Activated CD8-positive, alpha-beta T cell treated with anti-CD3 and anti-CD28 coated beads for 36 hours (primary cell): ENCODE results near the gene BLM. TPM values are rescaled to one million over a fixed set of nuclear protein-coding genes. Genes with fewer than 3 reads are reported as not detected.

Experiments used
- ATAC-seq: fragments of 200-7000 bp; cut with Tn5 transposase; one replicate; pipeline ENCODE4 v1.10.0; 2021; ENCODE audit warnings: mild to moderate bottlenecking, moderate library complexity
- CTCF ChIA-PET: fragments of 350-600 bp; sonication (Branson Sonifier 250); formaldehyde crosslinking; loops from one replicate; lab custom pipeline; 2021; ENCODE audit warnings: antibody characterized with exemption; lab: Charles Lee
- POLR2A ChIA-PET: fragments of 350-600 bp; sonication (Branson Sonifier 250); formaldehyde crosslinking; loops from one replicate; lab custom pipeline; 2021; ENCODE audit warnings: antibody characterized with exemption; lab: Charles Lee
- DNase-seq: peaks from one replicate; pipeline ENCODE4 v3.0.0-alpha.2; 2020
- H3K27ac Mint-ChIP-seq: one replicate; pipeline ENCODE4 v1.8.0; 2021; ENCODE audit warnings: mild to moderate bottlenecking, mixed read lengths
- H3K27me3 Mint-ChIP-seq: one replicate; pipeline ENCODE4 v1.8.0; 2021; ENCODE audit warnings: mixed read lengths
- H3K36me3 Mint-ChIP-seq: one replicate; pipeline ENCODE4 v1.8.0; 2021; ENCODE audit warnings: low read depth, mixed read lengths
- H3K4me1 Mint-ChIP-seq: one replicate; pipeline ENCODE4 v1.8.0; 2021; ENCODE audit warnings: low read depth, mixed read lengths
- H3K4me3 Mint-ChIP-seq: one replicate; pipeline ENCODE4 v1.8.0; 2021; ENCODE audit warnings: mild to moderate bottlenecking, moderate library complexity, mixed read lengths
- H3K9me3 Mint-ChIP-seq: one replicate; pipeline ENCODE4 v1.8.0; 2021; ENCODE audit warnings: mixed read lengths
- CTCF ChIP-seq: fragments of 200-600 bp; IDR thresholded peaks from one replicate; pipeline ENCODE4 v1.8.0; 2022; ENCODE audit warnings: antibody characterized with exemption, mild to moderate bottlenecking
- intact Hi-C: fragments of 100-400 bp; cut with micrococcal nuclease; formaldehyde crosslinking; loops from one replicate; pipeline ENCODE4 v1.10.0; 2022
- total RNA-seq, 2 experiments: library from RNA; stranded (reverse); gene quantifications; one replicate each; pipeline ENCODE4 v1.2.3, GENCODE V29; 2021

Gene BLM
- total RNA-seq, 2 experiments from 2014 or later = 45.2 to 53.6 TPM

- H3K27me3 Mint-ChIP-seq = no peaks in the 10 kb centered on the region
- POLR2A ChIA-PET = interaction anchor here (0.7 to 1.1 kb wide), 3 partner anchors 58 to 120 kb away, joined by 3 read pairs; partner anchors contain the start of gene FES
- intact Hi-C loops = no loop called here
Observed at GRCh38 chr15:90763366-90764099, 46.4 kb downstream of the BLM start.

DNA sequence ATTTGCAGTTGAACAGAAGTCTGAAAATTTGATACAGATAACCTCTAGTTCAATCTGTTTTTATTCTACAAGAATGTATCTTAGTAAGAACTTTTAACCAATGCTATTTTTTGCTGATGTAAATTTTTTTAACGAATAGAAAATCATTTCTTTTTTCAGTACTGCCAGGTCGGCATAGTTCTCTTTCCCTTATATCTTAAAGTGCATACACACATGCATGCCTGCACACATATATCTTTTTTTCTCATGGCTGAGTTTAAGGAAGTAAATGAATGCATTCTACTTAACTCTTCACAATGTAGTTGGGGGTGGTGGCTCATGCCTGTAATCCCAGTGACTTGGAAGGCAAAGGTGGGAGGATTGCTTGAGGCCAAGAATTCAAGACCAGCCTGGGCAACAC lies 48.4 kb downstream of the BLM start:
- TF ChIP-seq CTCF = no peak
- CTCF ChIA-PET = no interaction called here
- Mint-ChIP-seq H3K4me3 (no peak overlapping the region), H3K27ac (no peak overlapping the region), H3K27me3 (no peaks in the 10 kb centered on the region), H3K9me3 (no peaks in the 10 kb centered on the region), H3K4me1 (no peaks in the 10 kb centered on the region), H3K36me3 (peaks cover 50% of the 10 kb centered on the region)
- intact Hi-C loops = no loop called here
- POLR2A ChIA-PET = no interaction called here
- ATAC-seq (no peak), DNase-seq (no peak)

More at GRCh38 chr15:90763366-90764099, 46.4 kb downstream of the BLM start:
- no peak for TF ChIP-seq CTCF
- Mint-ChIP-seq H3K4me1 (no peaks in the 10 kb centered on the region), H3K9me3 (no peaks in the 10 kb centered on the region), H3K4me3 (no peak overlapping the region), H3K36me3 (peaks cover 42% of the 10 kb centered on the region), H3K27ac (no peak overlapping the region)
- CTCF ChIA-PET = interaction anchor here (1.2 to 2.1 kb wide), 2 partner anchors 116 to 123 kb away, joined by 3 to 8 read pairs; no protein-coding TSS in a partner anchor
- no peak for ATAC-seq
- DNase-seq = no peak

DNA sequence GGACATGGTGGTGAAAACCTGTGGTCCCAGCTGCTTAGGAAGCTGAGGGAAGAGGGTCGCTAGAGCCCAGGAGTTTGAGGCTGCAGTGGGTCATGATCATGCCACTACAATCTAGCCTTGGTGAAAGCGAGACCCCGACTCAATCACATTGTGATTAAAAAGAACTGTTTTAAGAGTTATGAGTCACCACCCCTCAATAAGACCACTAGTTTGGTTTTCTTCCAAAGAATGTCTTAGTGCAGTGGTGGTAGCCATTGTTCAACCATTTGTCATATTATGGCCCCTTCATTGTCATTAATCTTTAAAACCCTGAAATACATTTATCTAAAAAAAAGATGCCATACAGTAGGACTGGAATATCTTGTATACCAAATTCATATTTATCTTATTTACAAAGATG lies 48.8 kb downstream of the BLM start:
- DNase-seq (no peak), ATAC-seq (no peak)
- TF ChIP-seq CTCF = no peak
- Mint-ChIP-seq H3K36me3 (peaks cover 49% of the 10 kb centered on the region), H3K27ac (no peak overlapping the region), H3K4me1 (no peaks in the 10 kb centered on the region), H3K4me3 (no peak overlapping the region), H3K9me3 (no peaks in the 10 kb centered on the region), H3K27me3 (no peaks in the 10 kb centered on the region)
- ChIA-PET POLR2A (no interaction called here), CTCF (no interaction called here)
- intact Hi-C loops = no loop called here

DNA sequence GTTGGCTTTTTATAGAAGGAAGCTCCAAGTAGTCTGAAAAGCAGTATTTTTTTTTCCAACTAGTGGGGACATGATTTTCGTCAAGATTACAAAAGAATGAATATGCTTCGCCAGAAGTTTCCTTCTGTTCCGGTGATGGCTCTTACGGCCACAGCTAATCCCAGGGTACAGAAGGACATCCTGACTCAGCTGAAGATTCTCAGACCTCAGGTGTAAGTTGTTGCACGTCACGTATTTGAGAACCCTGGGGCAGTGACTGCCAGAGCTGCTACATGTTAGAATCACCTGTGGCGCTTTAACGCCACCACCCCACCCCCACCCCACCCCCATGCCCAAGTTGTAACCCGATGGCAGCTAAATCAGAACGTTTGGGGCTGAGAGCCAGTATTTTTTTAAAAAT lies 52.2 kb downstream of the BLM start:
- peaks cover 44% of the 10 kb centered on the region for H3K36me3 Mint-ChIP-seq
- H3K27ac Mint-ChIP-seq = no peak overlapping the region
- H3K27me3 Mint-ChIP-seq = no peaks in the 10 kb centered on the region
- H3K4me1 Mint-ChIP-seq = no peaks in the 10 kb centered on the region
- ChIA-PET POLR2A (interaction anchor here (1.1 kb wide), 1 partner anchor 9 kb away, joined by 4 read pairs; no protein-coding TSS in a partner anchor), CTCF (interaction anchor here (1.6 kb wide), 1 partner anchor 70 kb away, joined by 4 read pairs; no protein-coding TSS in a partner anchor)
- DNase-seq = no peak
- intact Hi-C loops = no loop called here
- no peak for ATAC-seq
- no peak overlapping the region for H3K4me3 Mint-ChIP-seq
- TF ChIP-seq CTCF = no peak
- no peaks in the 10 kb centered on the region for H3K9me3 Mint-ChIP-seq

DNA sequence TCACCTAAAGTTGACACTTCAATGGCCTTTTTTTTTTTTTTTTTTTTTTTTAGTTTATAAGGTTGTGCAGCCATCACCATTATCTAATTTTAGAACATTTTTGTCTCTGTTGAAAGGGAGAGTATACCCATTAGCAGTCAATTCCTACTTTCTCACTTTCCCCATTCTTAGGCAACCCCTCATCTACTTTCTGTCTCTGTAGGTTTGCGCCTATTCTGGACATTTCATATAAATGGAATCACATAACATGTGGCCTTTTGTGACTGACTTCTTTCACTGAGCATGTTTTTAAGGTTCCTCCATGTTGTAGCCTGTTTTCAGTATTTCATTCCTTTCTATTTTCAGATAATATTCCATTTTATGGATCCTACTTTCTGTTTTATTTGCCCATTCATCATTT lies 56.3 kb downstream of the BLM start:
- TF ChIP-seq CTCF = no peak
- Mint-ChIP-seq H3K27ac (no peak overlapping the region), H3K4me3 (no peak overlapping the region), H3K4me1 (no peaks in the 10 kb centered on the region), H3K27me3 (no peaks in the 10 kb centered on the region), H3K9me3 (no peaks in the 10 kb centered on the region), H3K36me3 (peaks cover 42% of the 10 kb centered on the region)
- ATAC-seq (no peak), DNase-seq (no peak)
- intact Hi-C loops = no loop called here
- CTCF ChIA-PET = interaction anchor here (1.1 to 3.4 kb wide), 2 partner anchors 112 to 161 kb away, joined by 3 to 11 read pairs; no protein-coding TSS in a partner anchor
- POLR2A ChIA-PET = no interaction called here
